GM19025 (cell line): ENCODE measurements around the gene STK40.

ENCODE experiments used
- ATAC-seq: cut with Tn5 transposase; IDR thresholded peaks from one replicate; pipeline ENCODE4 v1.9.1; 2021; ENCODE audit warnings: mild to moderate bottlenecking, low read depth, moderate library complexity; ENCODE audit not compliant: unreplicated experiment

STK40 gene

GRCh38 chr1:36377791-36378492 lies 7.8 kb downstream of the STK40 start:
- ATAC-seq = no peak

GRCh38 chr1:36372617-36373016 lies 13.1 kb downstream of the STK40 start:
- ATAC-seq = no peak

DNA sequence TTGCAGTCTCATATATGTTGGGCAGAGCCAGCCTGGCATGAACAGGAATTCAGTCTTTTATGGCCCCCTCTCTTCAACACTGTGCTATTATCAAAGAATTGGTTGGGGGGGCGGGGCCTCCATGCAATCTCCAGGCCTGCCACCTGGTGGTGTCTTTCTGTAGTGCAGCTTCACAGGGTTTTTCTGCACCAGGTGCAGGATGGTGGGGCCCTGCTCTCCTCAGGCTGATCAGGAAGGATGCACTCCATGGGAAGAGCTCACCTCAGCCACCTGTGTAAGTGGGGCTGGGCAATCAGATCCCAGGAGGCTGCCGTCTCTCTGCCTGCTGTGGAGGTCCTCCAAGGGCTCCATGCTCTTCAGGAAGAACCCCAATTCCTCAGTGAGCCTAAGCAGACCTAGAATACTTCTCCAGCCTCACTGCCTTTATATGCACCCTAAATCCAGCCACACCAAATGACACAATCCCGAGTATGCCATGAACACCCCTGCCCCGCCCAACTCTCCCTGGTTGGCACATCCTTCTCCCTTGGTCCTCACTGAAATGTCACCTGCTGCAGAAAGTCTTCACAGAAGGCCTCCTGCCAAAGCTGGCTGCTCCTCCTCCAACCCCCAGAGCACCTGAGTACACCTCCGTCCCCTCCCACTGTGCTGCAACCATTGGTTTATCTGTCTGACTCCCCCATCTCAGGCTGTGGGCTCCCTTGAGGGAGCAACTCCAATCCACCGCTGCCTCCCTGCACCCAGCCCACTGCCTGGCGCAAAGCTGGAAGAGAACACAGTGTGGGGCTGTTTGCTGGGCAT lies 16.5 kb downstream of the STK40 start:
- ATAC-seq = no peak

GRCh38 chr1:36367798-36368197 lies 17.9 kb downstream of the STK40 start:
- ATAC-seq = no peak

GRCh38 chr1:36367066-36367465 lies 18.7 kb downstream of the STK40 start:
- ATAC-seq = no peak

GRCh38 chr1:36366091-36366661 lies 19.5 kb downstream of the STK40 start:
- ATAC-seq = no peak

- no peak for ATAC-seq
These were observed 20.3 kb downstream of the STK40 start for GRCh38 chr1:36365381-36365780.

DNA sequence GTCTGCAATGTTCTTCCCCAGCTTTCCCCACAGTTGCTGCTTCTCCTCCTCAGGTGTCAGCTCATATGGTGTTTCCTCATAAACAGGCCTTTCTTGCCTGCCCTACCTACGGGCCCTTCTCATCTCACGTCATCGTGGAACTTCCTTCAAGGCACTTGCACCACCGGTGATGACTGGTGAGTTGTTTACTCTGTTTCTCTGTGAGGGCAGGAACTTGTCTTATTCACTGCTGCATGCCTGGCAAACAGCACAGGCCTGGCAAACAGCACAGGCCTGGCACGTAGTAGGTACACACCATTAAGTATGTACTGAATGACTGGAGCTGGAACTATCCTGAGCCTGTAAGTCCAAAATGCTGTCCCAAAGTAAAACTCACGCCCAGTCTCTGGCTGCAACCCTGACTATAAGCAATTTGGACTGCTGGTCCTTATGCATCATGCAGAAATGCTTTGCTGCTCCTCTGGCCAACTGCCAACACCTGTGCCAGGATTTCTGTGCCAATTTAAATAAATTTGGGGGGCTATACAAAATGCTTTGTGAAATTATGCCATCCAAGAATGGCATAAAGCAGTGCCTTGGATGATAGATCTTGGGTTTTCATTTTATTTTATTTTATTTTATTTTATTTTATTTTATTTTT lies 25.7 kb downstream of the STK40 start:
- no peak for ATAC-seq

- no peak for ATAC-seq
These were observed 26.3 kb downstream of the STK40 start for GRCh38 chr1:36359383-36359782.

DNA sequence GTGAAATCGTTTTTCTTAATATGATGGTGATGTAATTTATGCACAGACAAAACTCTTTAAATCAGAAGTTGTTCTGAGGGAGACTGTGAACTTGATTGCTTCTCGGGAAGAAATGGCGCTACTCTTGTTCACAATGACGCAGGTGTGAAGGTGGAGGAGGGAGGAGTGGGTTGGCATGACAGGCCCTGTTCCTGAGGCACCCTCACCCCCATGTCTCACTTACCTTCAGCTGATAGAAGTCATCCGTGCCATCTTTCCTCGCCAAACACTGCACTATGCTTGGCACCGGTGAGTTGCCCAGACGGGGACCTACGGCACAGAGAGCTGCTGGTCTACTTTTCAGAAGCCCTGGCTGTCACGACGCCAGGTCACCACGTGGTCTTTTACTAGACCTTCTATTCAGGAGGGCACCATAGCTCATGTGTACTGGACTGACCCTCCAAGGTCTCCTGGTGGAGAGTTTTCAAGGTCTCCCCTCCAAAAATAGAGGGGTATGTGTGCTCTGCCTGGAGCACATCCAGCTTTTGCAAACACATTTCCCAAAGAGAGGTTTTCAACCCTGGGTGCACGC lies 27.1 kb downstream of the STK40 start:
- ATAC-seq = no peak

DNA sequence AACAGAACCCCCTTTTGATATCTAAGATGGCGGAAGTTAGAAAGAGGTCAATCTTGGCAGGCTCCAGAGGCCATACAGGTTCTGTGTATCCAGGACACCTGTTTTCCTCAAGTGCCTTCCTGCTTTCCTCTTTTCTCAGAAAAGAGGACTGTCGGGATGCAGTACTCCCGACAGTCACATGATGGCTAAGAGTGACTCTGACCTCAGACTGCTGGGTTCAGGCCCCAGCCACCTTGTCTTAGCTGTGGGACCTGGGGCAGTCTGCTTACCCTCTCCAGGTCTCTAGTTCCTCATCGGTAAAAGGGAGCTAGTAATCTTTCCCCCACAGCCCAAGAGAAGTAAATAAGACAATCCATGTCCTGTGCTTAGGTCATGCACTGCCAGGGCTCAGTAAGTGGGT lies 29.9 kb downstream of the STK40 start:
- ATAC-seq = no peak

- no peak for ATAC-seq
These were observed 31.2 kb downstream of the STK40 start for GRCh38 chr1:36354486-36354885.

- ATAC-seq = no peak
These were observed 32.5 kb downstream of the STK40 start for GRCh38 chr1:36352910-36353878.

DNA sequence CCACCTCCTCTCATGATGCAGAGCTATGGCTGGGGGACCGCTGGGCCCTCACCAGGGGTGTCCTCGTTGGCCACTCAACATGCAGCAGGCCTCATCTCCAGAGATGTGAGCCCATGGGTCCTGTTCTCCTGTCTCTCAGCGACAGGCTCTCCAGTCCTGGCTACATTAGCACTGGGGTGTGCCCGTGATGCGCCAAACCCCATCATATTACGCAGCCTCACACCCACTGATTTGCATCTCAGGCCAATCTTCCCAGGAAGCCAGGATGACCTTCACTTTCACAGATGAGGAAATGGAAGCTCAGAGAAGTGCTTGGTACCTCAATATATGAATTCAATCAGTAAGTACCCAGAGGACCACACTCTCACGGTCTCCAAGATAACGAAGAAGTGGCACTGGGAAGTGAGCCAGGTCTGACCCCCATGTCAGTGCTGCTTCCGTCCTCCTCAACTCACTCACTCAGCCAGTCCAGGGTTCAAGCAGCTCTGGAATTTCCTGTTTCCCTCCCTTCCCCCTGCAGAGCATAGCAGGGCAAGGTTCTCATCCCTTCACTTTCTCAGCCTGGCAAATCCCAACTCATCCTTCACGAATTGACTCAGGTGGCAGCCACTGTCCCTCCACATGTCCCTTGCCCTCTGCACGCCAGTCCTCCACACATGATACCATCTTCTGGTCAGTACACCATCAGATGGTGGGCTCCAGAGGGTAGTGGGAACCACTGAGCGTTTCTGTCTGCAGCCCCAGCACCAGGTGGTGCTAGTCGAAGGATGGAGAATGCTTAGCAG lies 33.4 kb downstream of the STK40 start:
- ATAC-seq = no peak

DNA sequence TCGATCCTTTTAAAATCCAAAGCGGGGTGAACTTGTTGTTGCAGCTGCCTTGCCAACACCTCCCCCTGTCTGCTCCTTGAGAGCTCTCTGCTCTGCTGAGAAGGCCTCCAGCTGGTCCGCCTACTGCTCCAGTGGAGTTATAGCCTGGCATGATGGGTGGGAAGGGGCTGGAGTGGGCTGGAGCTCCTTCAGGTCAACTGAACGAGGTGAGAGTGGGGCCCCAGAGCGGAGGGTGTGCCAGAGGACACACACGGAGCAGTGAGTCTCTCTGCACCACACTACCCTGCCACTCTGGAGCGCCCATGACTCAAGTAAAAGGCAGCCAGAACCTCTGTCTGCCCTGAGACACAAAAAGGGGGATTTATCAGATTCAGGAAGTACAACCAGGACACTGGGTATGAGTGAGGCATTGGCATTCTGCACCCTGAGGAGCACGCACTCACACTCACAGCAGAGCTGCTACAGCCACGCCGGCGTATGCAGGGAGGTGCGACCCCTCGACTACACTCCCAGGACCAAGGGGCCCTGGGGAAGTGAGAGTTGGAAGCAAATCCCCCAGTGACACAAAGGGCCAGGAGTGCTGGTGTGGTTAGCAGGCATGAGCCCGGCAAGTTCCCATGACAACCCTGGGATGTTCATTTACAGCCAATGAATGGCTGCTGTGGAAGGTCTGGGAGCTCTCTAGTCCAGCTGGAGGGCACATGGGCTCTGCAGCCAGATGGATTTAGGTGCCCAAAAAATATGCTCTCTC lies 34.3 kb downstream of the STK40 start:
- no peak for ATAC-seq

DNA sequence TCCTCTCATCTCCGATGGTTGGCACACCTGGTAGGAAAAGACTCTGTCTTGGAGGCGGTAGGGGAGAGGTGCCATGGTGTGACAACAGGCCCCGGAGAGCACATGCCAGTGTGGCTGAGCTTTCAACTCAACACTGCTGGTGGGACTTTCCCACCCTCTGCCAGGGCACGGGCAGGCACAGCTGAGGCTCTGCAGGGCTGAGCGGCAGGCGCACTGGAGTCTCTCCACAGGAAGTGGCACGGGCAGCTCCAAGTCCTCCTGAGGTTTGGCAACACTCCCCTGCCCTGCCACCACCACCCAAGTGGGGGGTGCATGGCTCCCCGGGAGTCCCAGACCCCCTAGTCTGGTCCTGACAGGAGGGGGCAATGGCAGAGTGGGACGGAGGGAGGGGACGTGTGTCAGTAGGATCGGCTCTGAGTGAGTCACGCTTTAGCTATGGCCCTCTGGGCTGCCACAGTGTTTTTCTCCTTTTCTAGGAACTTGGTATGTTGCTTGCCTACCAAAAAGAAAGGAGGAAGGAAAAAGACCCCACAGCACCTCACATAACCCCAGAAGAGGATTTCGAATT lies 35.0 kb downstream of the STK40 start:
- no peak for ATAC-seq

- ATAC-seq = no peak
These were observed 35.9 kb downstream of the STK40 start for GRCh38 chr1:36349839-36350238.

- peak; percentile 84 for ATAC-seq
These were observed 36.5 kb downstream of the STK40 start for GRCh38 chr1:36349241-36349671.
